Measurements from ENCODE around the gene CHIC2.

GRCh38 chr4:53986062-53986461 lies 78.3 kb downstream of the CHIC2 start:
- TF ChIP-seq, protein P1, sequence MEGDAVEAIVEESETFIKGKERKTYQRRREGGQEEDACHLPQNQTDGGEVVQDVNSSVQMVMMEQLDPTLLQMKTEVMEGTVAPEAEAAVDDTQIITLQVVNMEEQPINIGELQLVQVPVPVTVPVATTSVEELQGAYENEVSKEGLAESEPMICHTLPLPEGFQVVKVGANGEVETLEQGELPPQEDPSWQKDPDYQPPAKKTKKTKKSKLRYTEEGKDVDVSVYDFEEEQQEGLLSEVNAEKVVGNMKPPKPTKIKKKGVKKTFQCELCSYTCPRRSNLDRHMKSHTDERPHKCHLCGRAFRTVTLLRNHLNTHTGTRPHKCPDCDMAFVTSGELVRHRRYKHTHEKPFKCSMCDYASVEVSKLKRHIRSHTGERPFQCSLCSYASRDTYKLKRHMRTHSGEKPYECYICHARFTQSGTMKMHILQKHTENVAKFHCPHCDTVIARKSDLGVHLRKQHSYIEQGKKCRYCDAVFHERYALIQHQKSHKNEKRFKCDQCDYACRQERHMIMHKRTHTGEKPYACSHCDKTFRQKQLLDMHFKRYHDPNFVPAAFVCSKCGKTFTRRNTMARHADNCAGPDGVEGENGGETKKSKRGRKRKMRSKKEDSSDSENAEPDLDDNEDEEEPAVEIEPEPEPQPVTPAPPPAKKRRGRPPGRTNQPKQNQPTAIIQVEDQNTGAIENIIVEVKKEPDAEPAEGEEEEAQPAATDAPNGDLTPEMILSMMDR (IDR thresholded peaks at IDR 0.05): no peak
- no peak for TF ChIP-seq POLR2A (IDR thresholded peaks at IDR 0.05)

Measured in body of pancreas (tissue), 4 donors.